H9 (cell line): ENCODE results near the gene TSPAN3. TPM values are rescaled to one million over a fixed set of nuclear protein-coding genes. Genes with fewer than 3 reads are reported as not detected.

Source experiments
- DNase-seq: peaks from one replicate; pipeline ENCODE4 v3.0.0-alpha.2; 2017
- H2AFZ ChIP-seq: one replicate; pipeline ENCODE4 v1.6.1; 2013; ENCODE audit warnings: mild to moderate bottlenecking, low read length, control low read depth, moderate library complexity
- H2AK5ac ChIP-seq: 2 replicates; pipeline ENCODE4 v1.6.1; 2013; ENCODE audit warnings: low read length, control low read depth, mixed read lengths; ENCODE audit not compliant: insufficient read length
- H2BK120ac ChIP-seq: one replicate; pipeline ENCODE4 v1.6.1; 2013; ENCODE audit warnings: low read depth, mild to moderate bottlenecking, low read length, control low read depth, inconsistent platforms; ENCODE audit not compliant: poor library complexity, severe bottlenecking
- H2BK12ac ChIP-seq: 2 replicates; pipeline ENCODE4 v1.6.1; 2013; ENCODE audit warnings: low read length, control low read depth, mixed read lengths, low read depth; ENCODE audit not compliant: insufficient read length
- H2BK15ac ChIP-seq: 2 replicates; pipeline ENCODE4 v1.6.1; 2013; ENCODE audit warnings: low read depth, low read length, control low read depth
- H2BK20ac ChIP-seq: one replicate; pipeline ENCODE4 v1.6.1; 2013; ENCODE audit warnings: low read depth, mild to moderate bottlenecking, low read length, control low read depth, inconsistent platforms; ENCODE audit not compliant: poor library complexity, severe bottlenecking
- H2BK5ac ChIP-seq: 2 replicates; pipeline ENCODE4 v1.6.1; 2013; ENCODE audit warnings: low read length, control low read depth, mixed read lengths; ENCODE audit not compliant: insufficient read length
- H3K14ac ChIP-seq: 2 replicates; pipeline ENCODE4 v1.6.1; 2013; ENCODE audit warnings: low read length, control low read depth; ENCODE audit not compliant: insufficient read depth
- H3K18ac ChIP-seq: 2 replicates; pipeline ENCODE4 v1.6.1; 2013; ENCODE audit warnings: low read depth, mild to moderate bottlenecking, mixed read lengths, low read length, control low read depth; ENCODE audit not compliant: insufficient read length
- H3K23ac ChIP-seq: 2 replicates; pipeline ENCODE4 v1.6.1; 2013; ENCODE audit warnings: low read length, control low read depth, mixed read lengths, low read depth; ENCODE audit not compliant: insufficient read length
- H3K23me2 ChIP-seq: 2 replicates; pipeline ENCODE4 v1.6.1; 2013; ENCODE audit warnings: low read depth, mild to moderate bottlenecking, mixed read lengths, low read length, control low read depth; ENCODE audit not compliant: insufficient read length, poor library complexity, severe bottlenecking
- H3K27ac ChIP-seq: 2 replicates; pipeline ENCODE4 v1.5.1; 2013; ENCODE audit warnings: low read length, control low read depth, mixed read lengths, low read depth; ENCODE audit not compliant: insufficient read length
- H3K27me3 ChIP-seq: 2 replicates; pipeline ENCODE4 v1.6.1; 2013; ENCODE audit warnings: low read length, control low read depth, inconsistent platforms; ENCODE audit not compliant: insufficient read depth
- H3K4ac ChIP-seq: 2 replicates; pipeline ENCODE4 v1.6.1; 2013; ENCODE audit warnings: low read depth, mild to moderate bottlenecking, control low read depth, inconsistent platforms, low read length, moderate library complexity
- H3K4me1 ChIP-seq: 2 replicates; pipeline ENCODE4 v1.6.1; 2013; ENCODE audit warnings: low read length, control low read depth, inconsistent platforms; ENCODE audit not compliant: insufficient read depth
- H3K4me2 ChIP-seq: 2 replicates; pipeline ENCODE4 v1.6.1; 2013; ENCODE audit warnings: low read length, control low read depth, mixed read lengths; ENCODE audit not compliant: insufficient read length, insufficient read depth
- H3K56ac ChIP-seq: 2 replicates; pipeline ENCODE4 v1.6.1; 2013; ENCODE audit warnings: low read depth, mild to moderate bottlenecking, mixed read lengths, low read length, control low read depth; ENCODE audit not compliant: insufficient read length
- H3K79me1 ChIP-seq: 2 replicates; pipeline ENCODE4 v1.6.1; 2013; ENCODE audit warnings: low read depth, mild to moderate bottlenecking, moderate library complexity, low read length, control low read depth, inconsistent platforms; ENCODE audit not compliant: insufficient read depth, poor library complexity, severe bottlenecking
- H3K79me2 ChIP-seq: 2 replicates; pipeline ENCODE4 v1.6.1; 2013; ENCODE audit warnings: low read length, control low read depth, inconsistent platforms; ENCODE audit not compliant: insufficient read depth
- H3K9ac ChIP-seq: 2 replicates; pipeline ENCODE4 v1.6.1; 2013; ENCODE audit warnings: low read length, control low read depth, mixed read lengths; ENCODE audit not compliant: insufficient read length; ENCODE audit errors: extremely low read depth
- H3K9me3 ChIP-seq: one replicate; pipeline ENCODE4 v1.6.1; 2013; ENCODE audit warnings: low read depth, low read length, inconsistent platforms; ENCODE audit not compliant: control insufficient read depth
- H3T11ph ChIP-seq: one replicate; pipeline ENCODE4 v1.6.1; 2013; ENCODE audit warnings: mild to moderate bottlenecking, low read length, control low read depth, inconsistent platforms
- H4K20me1 ChIP-seq: one replicate; pipeline ENCODE4 v1.6.1; 2013; ENCODE audit not compliant: control insufficient read depth, insufficient read length, insufficient read depth
- H4K5ac ChIP-seq: 2 replicates; pipeline ENCODE4 v1.6.1; 2013; ENCODE audit warnings: low read depth, mild to moderate bottlenecking, mixed read lengths, low read length, control low read depth; ENCODE audit not compliant: insufficient read length
- H4K8ac ChIP-seq: replicated peaks from 2 replicates; pipeline ENCODE4 v1.6.1; 2013; ENCODE audit warnings: low read length, control low read depth, mixed read lengths, low read depth; ENCODE audit not compliant: insufficient read length
- H4K91ac ChIP-seq: 2 replicates; pipeline ENCODE4 v1.6.1; 2013; ENCODE audit warnings: low read depth, mild to moderate bottlenecking, moderate library complexity, mixed read lengths, low read length, control low read depth; ENCODE audit not compliant: insufficient read length
- H3K27ac Mint-ChIP-seq, 3 experiments: 2 replicates in 2 of 3; 3 replicates in 1 of 3; pipeline ENCODE4 v1.8.0; 2020 to 2021; ENCODE audit warnings: mixed read lengths in 3 of 3, mild to moderate bottlenecking in 1 of 3, moderate library complexity in 1 of 3
- H3K27me3 Mint-ChIP-seq: 2 replicates; pipeline ENCODE4 v1.8.0; 2021; ENCODE audit warnings: low read depth, mild to moderate bottlenecking, moderate library complexity, mixed read lengths
- H3K36me3 Mint-ChIP-seq, 3 experiments: 2 replicates in 2 of 3; 3 replicates in 1 of 3; pipeline ENCODE4 v1.8.0; 2020 to 2021; ENCODE audit warnings: low read depth in 3 of 3, mixed read lengths in 3 of 3; ENCODE audit not compliant: insufficient read depth in 1 of 3
- H3K4me1 Mint-ChIP-seq, 2 experiments: 2 replicates each; pipeline ENCODE4 v1.8.0; 2020; ENCODE audit warnings: mixed read lengths in 2 of 2
- H3K4me3 Mint-ChIP-seq, 2 experiments: 2 replicates in 1 of 2; 3 replicates in 1 of 2; pipeline ENCODE4 v1.8.0; 2020 to 2021; ENCODE audit warnings: mild to moderate bottlenecking in 2 of 2, mixed read lengths in 2 of 2, moderate library complexity in 1 of 2
- H3K9me3 Mint-ChIP-seq, 2 experiments: 2 replicates in 1 of 2; 3 replicates in 1 of 2; pipeline ENCODE4 v1.8.0; 2020; ENCODE audit warnings: mild to moderate bottlenecking in 2 of 2, mixed read lengths in 2 of 2, moderate library complexity in 1 of 2
- CTCF ChIP-seq: fragments of 200-600 bp; sonication (generic); conservative IDR thresholded peaks from 3 replicates; pipeline ENCODE4 v1.8.0; 2021; ENCODE audit warnings: antibody characterized with exemption, mild to moderate bottlenecking
- WGBS: extraction: QIAGEN DNeasy Blood & Tissue Kit; methylation state at CpG from one replicate; pipeline ENCODE4 v1.1.7; 2013; ENCODE audit warnings: missing lambda C conversion rate, low lambda C conversion rate, mixed read lengths; ENCODE audit not compliant: insufficient read length; ENCODE audit errors: extremely low coverage; 5-methylcytosine and 5-hydroxymethylcytosine counted together
- total RNA-seq: library from RNA; stranded (reverse); gene quantifications from 2 replicates; pipeline ENCODE4 v1.2.1, GENCODE V29; 2021

TSPAN3 gene
- total RNA-seq, 1 experiment from 2014 or later, result 117 TPM

GRCh38 chr15:77018796-77019505 lies 52.0 kb downstream of the TSPAN3 start:
- TF ChIP-seq CTCF, result no peak
- no peak overlapping the region for H3K56ac ChIP-seq
- H2BK120ac ChIP-seq, result no peak overlapping the region
- Mint-ChIP-seq H3K27me3 (peaks cover 5% of the 10 kb centered on the region), H3K27ac (no peak overlapping the region; a peak in 1 of 7 replicates), H3K4me3 (no peak overlapping the region), H3K36me3 (no peaks in the 10 kb centered on the region; a peak in 1 of 7 replicates), H3K4me1 (no peaks in the 10 kb centered on the region), H3K9me3 (no peaks in the 10 kb centered on the region)
- no CpG with 5 or more reads among the region's 11 CpGs for WGBS
- no peak overlapping the region for H3K23ac ChIP-seq
- no peak overlapping the region for H3K9ac ChIP-seq
- no peak for DNase-seq
- H2AK5ac ChIP-seq, result no peak overlapping the region
- H4K5ac ChIP-seq, result no peak overlapping the region
- H3K18ac ChIP-seq, result no peak overlapping the region
- H3K23me2 ChIP-seq, result no peaks in the 10 kb centered on the region
- H4K20me1 ChIP-seq, result no peaks in the 10 kb centered on the region
- H2AFZ ChIP-seq, result no peak overlapping the region
- H3K4ac ChIP-seq, result no peak overlapping the region
- no peak overlapping the region for H3T11ph ChIP-seq
- no peak overlapping the region for H3K14ac ChIP-seq
- H2BK12ac ChIP-seq, result no peak overlapping the region
- H4K8ac ChIP-seq, result no peak overlapping the region
- no peak overlapping the region for H2BK5ac ChIP-seq
- no peak overlapping the region for H2BK15ac ChIP-seq
- H4K91ac ChIP-seq, result no peak overlapping the region
- no peaks in the 10 kb centered on the region for H3K27me3 ChIP-seq
- no peak overlapping the region for H3K27ac ChIP-seq
- no peaks in the 10 kb centered on the region for H3K9me3 ChIP-seq
- no peaks in the 10 kb centered on the region for H3K79me2 ChIP-seq
- no peak overlapping the region for H3K4me2 ChIP-seq
- no peaks in the 10 kb centered on the region for H3K79me1 ChIP-seq
- no peaks in the 10 kb centered on the region for H3K4me1 ChIP-seq
- H2BK20ac ChIP-seq, result no peak overlapping the region
